DND-41 (cell line): Measurements from ENCODE around the gene MBTPS1.

Experiments
- ATAC-seq: fragments of 200-7000 bp; cut with Tn5 transposase; 3 replicates; pipeline ENCODE4 v1.9.1; 2021; ENCODE audit warnings: low read depth; ENCODE audit not compliant: insufficient read depth
- DNase-seq: peaks from one replicate; pipeline ENCODE4 v3.0.0-alpha.2; 2020
- H2AFZ ChIP-seq: 2 replicates; pipeline ENCODE4 v1.6.0; 2012; ENCODE audit warnings: low read depth, low read length
- H3K27ac ChIP-seq: 2 replicates; pipeline ENCODE4 v1.5.1; 2012; ENCODE audit warnings: low read length, inconsistent platforms
- H3K27me3 ChIP-seq: fragments of 200-600 bp; sonication (generic); 2 replicates; pipeline ENCODE4 v1.6.0; 2012; ENCODE audit warnings: low read length, mild to moderate bottlenecking, inconsistent platforms; ENCODE audit not compliant: insufficient read depth, poor library complexity
- H3K36me3 ChIP-seq: 2 replicates; pipeline ENCODE4 v1.5.1; 2012; ENCODE audit warnings: low read length, inconsistent platforms; ENCODE audit not compliant: insufficient read depth
- H3K4me1 ChIP-seq: 2 replicates; pipeline ENCODE4 v1.5.1; 2012; ENCODE audit warnings: mild to moderate bottlenecking, low read length; ENCODE audit not compliant: insufficient read depth
- H3K4me2 ChIP-seq: 2 replicates; pipeline ENCODE4 v1.6.0; 2012; ENCODE audit warnings: mild to moderate bottlenecking, moderate library complexity, low read length, inconsistent platforms; ENCODE audit not compliant: insufficient read depth
- H3K4me3 ChIP-seq, 2 experiments: fragments of 200-600 bp in 1 of 2; shearing (Covaris generic) in 1 of 2; 2 replicates each; pipeline ENCODE4 v1.5.1; 2012 to 2016; ENCODE audit warnings: inconsistent platforms in 2 of 2, low read length in 2 of 2, mild to moderate bottlenecking in 2 of 2, low read depth in 1 of 2, moderate library complexity in 1 of 2
- H3K79me2 ChIP-seq: 2 replicates; pipeline ENCODE4 v1.6.0; 2012; ENCODE audit warnings: low read length, inconsistent platforms; ENCODE audit not compliant: insufficient read depth
- H3K9ac ChIP-seq: 2 replicates; pipeline ENCODE4 v1.6.0; 2012; ENCODE audit warnings: low read depth, mild to moderate bottlenecking, inconsistent platforms, low read length, moderate library complexity
- H3K9me3 ChIP-seq: 2 replicates; pipeline ENCODE4 v1.5.1; 2012; ENCODE audit warnings: low read length, moderate library complexity, mild to moderate bottlenecking, inconsistent platforms; ENCODE audit not compliant: insufficient read depth, severe bottlenecking
- H4K20me1 ChIP-seq: 2 replicates; pipeline ENCODE4 v1.6.0; 2012; ENCODE audit warnings: low read length; ENCODE audit not compliant: insufficient read depth
- EZH2 ChIP-seq: IDR thresholded peaks from 3 replicates; pipeline ENCODE4 v1.6.1; 2012; ENCODE audit warnings: borderline replicate concordance, low read depth, mild to moderate bottlenecking, moderate library complexity, low read length, inconsistent platforms; ENCODE audit not compliant: severe bottlenecking
- TF ChIP-seq, protein P1 (sequence below): IDR thresholded peaks from 2 replicates; pipeline ENCODE4 v1.5.1; 2012; ENCODE audit warnings: borderline replicate concordance, low read length, moderate library complexity, mild to moderate bottlenecking; ENCODE audit not compliant: poor library complexity, severe bottlenecking; ENCODE audit errors: extremely low read depth

The MBTPS1 gene

DNA sequence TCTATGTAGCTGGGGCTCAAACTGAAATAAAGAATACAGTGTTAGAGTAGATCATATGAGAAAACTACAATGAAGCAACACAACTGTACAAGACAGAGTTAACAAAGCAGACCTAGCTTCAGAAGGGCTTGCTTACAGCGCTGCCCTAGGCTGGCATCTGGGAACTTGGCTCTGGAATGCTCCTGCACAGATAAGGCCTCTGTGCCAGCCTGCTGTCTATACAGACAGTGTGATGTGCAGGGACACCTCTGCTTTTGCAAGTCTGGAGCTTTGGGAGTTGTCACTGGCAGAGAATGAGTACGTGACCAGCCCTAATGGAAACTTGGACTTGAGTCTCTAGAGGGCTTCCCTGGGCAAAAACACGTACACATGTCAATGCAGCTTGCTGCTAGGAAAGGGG lies 42.0 kb downstream of the MBTPS1 start:
- Histone ChIP-seq H3K36me3 (peaks cover 93% of the 10 kb centered on the region), H4K20me1 (peaks cover 18% of the 10 kb centered on the region), H3K4me3 (no peak overlapping the region), H3K9ac (no peak overlapping the region), H3K27ac (no peak overlapping the region), H3K79me2 (peaks cover 43% of the 10 kb centered on the region), H3K9me3 (no peaks in the 10 kb centered on the region), H3K4me2 (no peak overlapping the region), H3K4me1 (no peaks in the 10 kb centered on the region), H2AFZ (no peak overlapping the region), H3K27me3 (no peaks in the 10 kb centered on the region)
- DNase-seq: no peak
- ATAC-seq: no peak
- TF ChIP-seq EZH2: no peak
- TF ChIP-seq, protein P1, sequence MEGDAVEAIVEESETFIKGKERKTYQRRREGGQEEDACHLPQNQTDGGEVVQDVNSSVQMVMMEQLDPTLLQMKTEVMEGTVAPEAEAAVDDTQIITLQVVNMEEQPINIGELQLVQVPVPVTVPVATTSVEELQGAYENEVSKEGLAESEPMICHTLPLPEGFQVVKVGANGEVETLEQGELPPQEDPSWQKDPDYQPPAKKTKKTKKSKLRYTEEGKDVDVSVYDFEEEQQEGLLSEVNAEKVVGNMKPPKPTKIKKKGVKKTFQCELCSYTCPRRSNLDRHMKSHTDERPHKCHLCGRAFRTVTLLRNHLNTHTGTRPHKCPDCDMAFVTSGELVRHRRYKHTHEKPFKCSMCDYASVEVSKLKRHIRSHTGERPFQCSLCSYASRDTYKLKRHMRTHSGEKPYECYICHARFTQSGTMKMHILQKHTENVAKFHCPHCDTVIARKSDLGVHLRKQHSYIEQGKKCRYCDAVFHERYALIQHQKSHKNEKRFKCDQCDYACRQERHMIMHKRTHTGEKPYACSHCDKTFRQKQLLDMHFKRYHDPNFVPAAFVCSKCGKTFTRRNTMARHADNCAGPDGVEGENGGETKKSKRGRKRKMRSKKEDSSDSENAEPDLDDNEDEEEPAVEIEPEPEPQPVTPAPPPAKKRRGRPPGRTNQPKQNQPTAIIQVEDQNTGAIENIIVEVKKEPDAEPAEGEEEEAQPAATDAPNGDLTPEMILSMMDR: no peak

DNA sequence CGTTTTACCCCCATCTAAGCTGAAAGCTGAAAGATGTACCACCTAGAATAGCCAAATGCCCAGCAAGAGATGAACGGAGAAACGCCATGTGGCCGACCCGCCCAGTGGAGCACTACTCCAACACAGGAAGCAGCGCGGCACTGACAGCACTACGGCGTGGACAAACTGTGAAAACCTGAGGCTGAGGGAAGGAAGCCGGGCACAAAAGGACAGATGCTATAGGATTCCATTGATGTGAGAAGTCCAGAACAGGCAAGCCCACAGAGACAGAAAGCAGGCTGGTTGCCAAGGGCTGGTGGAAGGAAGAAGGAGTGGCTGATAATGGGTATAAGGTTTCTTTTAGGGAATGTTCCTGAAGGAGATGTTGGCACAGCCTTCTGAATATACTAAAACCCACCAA lies 44.7 kb downstream of the MBTPS1 start:
- Histone ChIP-seq H3K36me3 (peaks cover 96% of the 10 kb centered on the region), H3K4me2 (no peak overlapping the region), H3K27ac (no peak overlapping the region), H2AFZ (no peak overlapping the region), H3K4me1 (no peaks in the 10 kb centered on the region), H4K20me1 (peaks cover 9% of the 10 kb centered on the region), H3K27me3 (no peaks in the 10 kb centered on the region), H3K9ac (no peak overlapping the region), H3K9me3 (no peaks in the 10 kb centered on the region), H3K79me2 (peaks cover 19% of the 10 kb centered on the region), H3K4me3 (no peak overlapping the region)
- no peak for DNase-seq
- TF ChIP-seq EZH2: no peak
- TF ChIP-seq, protein P1: no peak
- ATAC-seq: no peak

DNA sequence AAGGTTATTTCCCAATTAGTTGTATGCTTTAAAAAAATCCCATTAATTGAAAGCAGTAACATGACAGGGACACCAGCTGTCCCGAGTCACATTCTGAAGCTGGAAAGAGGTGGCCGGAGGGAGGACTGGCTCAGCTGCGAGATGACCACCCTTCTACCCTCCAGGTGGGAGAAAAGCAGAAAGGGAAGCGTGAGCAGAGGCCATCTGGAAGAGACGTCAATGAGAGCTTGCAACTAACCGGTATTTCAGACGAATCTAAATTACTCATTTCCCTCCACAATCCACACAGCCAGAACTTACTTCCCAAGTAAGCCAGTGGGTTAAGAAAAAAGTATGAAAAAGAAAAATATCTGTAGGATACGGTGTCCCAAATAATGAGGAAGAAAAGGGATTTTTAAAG lies 45.6 kb downstream of the MBTPS1 start:
- Histone ChIP-seq H3K27ac (no peak overlapping the region), H4K20me1 (peaks cover 9% of the 10 kb centered on the region), H3K4me3 (no peak overlapping the region), H3K27me3 (no peaks in the 10 kb centered on the region), H2AFZ (no peak overlapping the region), H3K4me2 (no peak overlapping the region), H3K9ac (no peak overlapping the region), H3K9me3 (no peaks in the 10 kb centered on the region), H3K4me1 (no peaks in the 10 kb centered on the region), H3K36me3 (peaks cover 94% of the 10 kb centered on the region), H3K79me2 (peaks cover 11% of the 10 kb centered on the region; the same call in 1 of the 2 replicates)
- ATAC-seq (no peak), DNase-seq (no peak)
- TF ChIP-seq EZH2: no peak
- TF ChIP-seq, protein P1: no peak

DNA sequence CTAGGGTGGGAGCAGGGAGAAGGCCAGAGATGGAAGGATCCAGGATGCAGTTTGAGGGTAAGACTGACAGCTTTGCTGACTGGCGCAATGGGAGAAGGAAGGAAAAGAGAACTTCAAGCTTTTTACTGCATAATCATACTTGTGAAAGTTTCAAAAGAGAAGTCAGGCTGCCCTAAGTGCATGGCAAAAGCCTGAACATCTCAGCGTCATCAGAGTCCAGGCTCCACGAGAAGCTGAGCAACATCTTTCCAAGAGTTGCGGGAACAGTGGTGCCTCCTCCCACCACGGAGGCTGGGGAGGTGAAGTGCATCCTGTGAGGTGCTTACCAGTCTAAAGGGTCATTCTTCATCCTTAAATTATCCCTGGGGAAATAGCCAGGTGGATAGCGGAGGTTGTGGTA lies 47.2 kb downstream of the MBTPS1 start:
- no peaks in the 10 kb centered on the region for H3K4me1 ChIP-seq
- peaks cover 4% of the 10 kb centered on the region; the same call in 1 of the 2 replicates for H4K20me1 ChIP-seq
- H3K79me2 ChIP-seq: peaks cover 4% of the 10 kb centered on the region; the same call in 1 of the 2 replicates
- no peaks in the 10 kb centered on the region for H3K27me3 ChIP-seq
- H3K36me3 ChIP-seq: peaks cover 96% of the 10 kb centered on the region
- no peak for ATAC-seq
- no peak overlapping the region for H2AFZ ChIP-seq
- H3K4me2 ChIP-seq: no peak overlapping the region
- no peak for TF ChIP-seq EZH2
- TF ChIP-seq, protein P1: no peak
- no peak overlapping the region for H3K4me3 ChIP-seq
- no peaks in the 10 kb centered on the region for H3K9me3 ChIP-seq
- no peak overlapping the region for H3K9ac ChIP-seq
- DNase-seq: no peak
- H3K27ac ChIP-seq: no peak overlapping the region
